ENCODE data around the gene KIF18B. TPM values are rescaled to one million over a fixed set of nuclear protein-coding genes. Genes with fewer than 3 reads are reported as not detected.

KIF18B gene
- total RNA-seq, 6 experiments from 2014 or later: 0.20 to 0.99 (median 0.35) TPM

DNA sequence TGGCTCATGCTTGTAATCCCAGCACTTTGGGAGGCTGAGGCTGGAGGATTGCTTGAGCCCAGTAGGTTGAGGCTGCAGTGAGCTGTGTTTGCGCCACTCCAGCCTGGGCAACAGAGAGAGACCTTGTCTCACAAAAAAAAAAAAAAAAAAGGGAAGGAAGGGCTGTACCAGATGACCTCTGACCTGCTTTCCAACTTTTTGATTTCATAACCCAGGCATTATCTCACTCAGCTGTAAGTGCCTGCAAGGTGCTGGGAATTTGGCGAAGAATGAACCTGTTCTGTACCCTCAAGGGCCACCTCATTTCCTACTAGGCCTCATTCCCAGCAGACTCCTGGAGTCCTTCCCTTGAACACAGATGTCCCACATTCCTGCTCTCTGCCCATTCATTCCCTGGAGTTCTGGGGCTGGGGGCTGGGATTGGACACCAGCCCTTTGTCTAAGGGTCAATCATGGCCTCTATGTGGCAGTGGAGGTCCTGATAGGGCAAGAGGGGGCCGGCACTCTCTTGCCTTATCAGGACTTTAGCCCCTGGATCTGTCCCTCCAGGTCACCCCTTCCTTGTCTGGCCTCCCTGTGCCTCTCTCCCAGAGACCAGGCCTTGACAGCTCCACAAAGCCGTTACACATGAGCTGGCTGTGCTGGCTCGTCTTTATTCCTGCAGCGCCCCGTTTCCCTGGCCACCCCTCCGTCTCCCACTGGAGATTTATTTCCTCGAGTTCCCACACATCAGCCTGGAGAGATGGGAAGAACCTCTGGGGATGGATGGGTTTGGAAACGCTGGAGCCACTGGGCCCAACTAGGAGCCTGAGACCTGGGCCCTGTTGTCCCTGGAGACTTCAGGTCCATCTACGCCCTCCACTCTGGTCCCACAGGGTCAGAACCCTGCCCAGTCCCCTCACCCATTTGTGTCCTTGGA lies 31.5 kb downstream of the KIF18B start:
- Histone ChIP-seq H3K4me1 (peaks cover 0 to 9% (median 4%) of the 10 kb centered on the region in 4 donors), H3K27me3 (no peaks in the 10 kb centered on the region), H3K27ac (no peak overlapping the region), H3K9me3 (no peaks in the 10 kb centered on the region), H3K4me3 (no peak overlapping the region), H3K36me3 (no peaks in the 10 kb centered on the region)
- peak in 1 of 4 donors; percentile 18 for ATAC-seq
- 68% methylated on average over 8 of the region's 11 CpGs for WGBS (ENCODE audit: insufficient coverage, low coverage, low lambda C conversion rate, missing lambda C conversion rate)
- DNase-seq: peak in 1 of 3 donors; percentile 37
- intact Hi-C loops (cut with DNase I): loop anchor here in 1 of 2 donors (10.0 kb wide), 1 partner anchor 209 kb away; no protein-coding TSS in a partner anchor
- TF ChIP-seq, protein P1, sequence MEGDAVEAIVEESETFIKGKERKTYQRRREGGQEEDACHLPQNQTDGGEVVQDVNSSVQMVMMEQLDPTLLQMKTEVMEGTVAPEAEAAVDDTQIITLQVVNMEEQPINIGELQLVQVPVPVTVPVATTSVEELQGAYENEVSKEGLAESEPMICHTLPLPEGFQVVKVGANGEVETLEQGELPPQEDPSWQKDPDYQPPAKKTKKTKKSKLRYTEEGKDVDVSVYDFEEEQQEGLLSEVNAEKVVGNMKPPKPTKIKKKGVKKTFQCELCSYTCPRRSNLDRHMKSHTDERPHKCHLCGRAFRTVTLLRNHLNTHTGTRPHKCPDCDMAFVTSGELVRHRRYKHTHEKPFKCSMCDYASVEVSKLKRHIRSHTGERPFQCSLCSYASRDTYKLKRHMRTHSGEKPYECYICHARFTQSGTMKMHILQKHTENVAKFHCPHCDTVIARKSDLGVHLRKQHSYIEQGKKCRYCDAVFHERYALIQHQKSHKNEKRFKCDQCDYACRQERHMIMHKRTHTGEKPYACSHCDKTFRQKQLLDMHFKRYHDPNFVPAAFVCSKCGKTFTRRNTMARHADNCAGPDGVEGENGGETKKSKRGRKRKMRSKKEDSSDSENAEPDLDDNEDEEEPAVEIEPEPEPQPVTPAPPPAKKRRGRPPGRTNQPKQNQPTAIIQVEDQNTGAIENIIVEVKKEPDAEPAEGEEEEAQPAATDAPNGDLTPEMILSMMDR (IDR thresholded peaks at IDR 0.05): no peak
- TF ChIP-seq POLR2A (IDR thresholded peaks at IDR 0.05): no peak

DNA sequence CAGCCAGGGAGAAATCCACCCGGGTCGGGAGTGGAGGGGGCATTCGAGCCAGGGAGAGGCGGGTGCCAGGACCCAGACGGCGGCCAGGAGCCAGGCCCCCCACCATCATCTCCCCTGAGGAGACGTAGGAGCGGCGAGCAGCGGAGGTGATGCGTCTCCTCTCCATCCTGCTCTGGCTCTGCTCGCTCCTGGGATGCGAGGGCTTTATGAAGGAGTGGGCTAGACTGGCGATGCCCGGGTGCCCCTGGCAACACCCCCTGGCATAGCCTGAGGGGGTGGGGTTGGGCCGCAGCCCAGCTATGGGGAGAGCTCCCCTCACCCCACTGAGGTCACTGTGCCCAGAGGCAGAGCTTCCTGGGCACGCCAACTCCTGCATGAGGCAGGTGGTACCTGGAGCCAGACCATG lies 32.2 kb downstream of the KIF18B start, which contains the start of gene GFAP:
TSS of gene GFAP (minus strand) at position 180 of the 406 bp plus-strand sequence. CDS start at position 166, 14 bp downstream.
- 60% methylated on average over 4 of the region's 17 CpGs for WGBS (ENCODE audit: insufficient coverage, low coverage, low lambda C conversion rate, missing lambda C conversion rate)
- Histone ChIP-seq H3K4me3 (no peak within 1 kb of the TSS), H3K27me3 (no peaks in the 10 kb centered on the region), H3K4me1 (peaks cover 0 to 10% (median 4%) of the 10 kb centered on the region in 4 donors), H3K36me3 (no peaks in the 10 kb centered on the region), H3K27ac (no peak within 1 kb of the TSS), H3K9me3 (no peaks in the 10 kb centered on the region)
- DNase-seq: peak in 1 of 3 donors; percentile 46
- intact Hi-C loops (cut with DNase I): loop anchor here in 1 of 2 donors (10.0 kb wide), 1 partner anchor 209 kb away; no protein-coding TSS in a partner anchor
- TF ChIP-seq, protein P1 (IDR thresholded peaks at IDR 0.05): no peak
- TF ChIP-seq POLR2A (IDR thresholded peaks at IDR 0.05): no peak
- no peak for ATAC-seq

DNA sequence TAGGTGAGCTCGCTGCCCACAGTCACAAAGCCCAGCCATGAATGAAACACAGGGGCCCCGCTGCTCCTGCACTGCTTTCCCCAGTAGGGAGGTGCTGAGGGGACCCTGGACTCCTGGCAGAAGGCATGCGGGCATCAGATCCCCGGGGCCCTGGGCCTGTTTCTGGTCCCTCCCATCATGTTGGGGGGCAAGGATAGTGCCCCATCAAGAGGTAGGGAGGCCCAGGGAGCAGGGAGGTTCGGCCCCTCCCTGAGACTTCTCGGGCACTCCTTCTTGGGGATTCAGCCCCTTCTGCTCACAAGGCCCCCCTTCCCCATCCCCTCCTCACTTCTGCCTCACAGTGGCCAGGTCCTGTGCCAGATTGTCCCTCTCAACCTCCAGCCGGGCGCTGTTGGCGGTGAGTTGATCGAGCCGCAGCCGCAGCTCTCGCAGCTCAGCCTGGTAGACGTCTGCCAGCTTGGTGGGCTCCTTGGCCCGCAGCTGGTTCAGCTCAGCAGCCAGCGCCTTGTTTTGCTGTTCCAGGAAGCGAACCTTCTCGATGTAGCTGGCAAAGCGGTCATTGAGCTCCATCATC lies 32.8 kb downstream of the KIF18B start:
- H3K27me3 ChIP-seq: no peaks in the 10 kb centered on the region
- DNase-seq: peak in 1 of 3 donors; percentile 44
- no peak overlapping the region for H3K27ac ChIP-seq
- no peak overlapping the region for H3K4me3 ChIP-seq
- WGBS (ENCODE audit: insufficient coverage, low coverage, low lambda C conversion rate, missing lambda C conversion rate): 68% methylated on average over 4 of the region's 19 CpGs
- intact Hi-C loops (cut with DNase I): loop anchor here in 1 of 2 donors (10.0 kb wide), 1 partner anchor 210 kb away; no protein-coding TSS in a partner anchor
- TF ChIP-seq, protein P1 (IDR thresholded peaks at IDR 0.05): no peak
- TF ChIP-seq POLR2A (IDR thresholded peaks at IDR 0.05): no peak
- no peaks in the 10 kb centered on the region for H3K36me3 ChIP-seq
- peaks cover 0 to 10% (median 4%) of the 10 kb centered on the region in 4 donors for H3K4me1 ChIP-seq
- ATAC-seq: no peak
- no peaks in the 10 kb centered on the region for H3K9me3 ChIP-seq

DNA sequence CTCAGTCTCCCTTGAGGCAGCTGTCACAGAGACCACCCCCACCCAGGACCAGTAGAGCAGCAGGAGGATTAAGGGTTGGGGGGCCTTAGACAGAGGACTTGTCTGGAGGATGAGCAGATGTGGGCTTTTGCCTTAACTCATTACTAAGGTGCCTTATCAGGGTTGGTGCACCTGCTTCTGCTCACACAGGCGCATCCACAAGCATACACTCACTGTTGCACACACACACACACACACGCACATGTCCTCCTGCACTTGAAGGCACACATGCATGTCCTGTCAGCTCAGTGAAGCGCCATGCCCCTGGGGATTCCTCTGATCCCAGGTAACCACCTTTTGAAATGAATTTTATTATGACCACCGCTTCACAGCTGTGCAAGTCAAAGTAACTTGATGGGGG lies 33.4 kb downstream of the KIF18B start:
- DNase-seq (no peak), ATAC-seq (no peak)
- H3K9me3 ChIP-seq: no peaks in the 10 kb centered on the region
- H3K27ac ChIP-seq: no peak overlapping the region
- TF ChIP-seq, protein P1 (IDR thresholded peaks at IDR 0.05): no peak
- no peak for TF ChIP-seq POLR2A (IDR thresholded peaks at IDR 0.05)
- no peaks in the 10 kb centered on the region for H3K36me3 ChIP-seq
- H3K27me3 ChIP-seq: no peaks in the 10 kb centered on the region
- H3K4me1 ChIP-seq: peaks cover 0 to 10% (median 4%) of the 10 kb centered on the region in 4 donors
- intact Hi-C loops (cut with DNase I): loop anchor here in 1 of 2 donors (10.0 kb wide), 1 partner anchor 211 kb away; no protein-coding TSS in a partner anchor
- H3K4me3 ChIP-seq: no peak overlapping the region
- WGBS (ENCODE audit: insufficient coverage, low coverage, low lambda C conversion rate, missing lambda C conversion rate): 67% methylated on average over 2 of the region's 4 CpGs

All from right lobe of liver (tissue), 6 donors.